Common myeloid progenitor, CD34-positive (primary cell): ENCODE results near the gene IGFL1.
A peak's percentile ranks its signal among the peaks of the same experiment; 100 is the strongest.
"Not testable (repeated sequence)": the region's sequence is repeated elsewhere in the genome, so short reads cannot be mapped to it uniquely, and the experiment has no call there.

Experiments
- CTCF ChIA-PET: fragments of 350-600 bp; sonication (Branson Sonifier 250); formaldehyde crosslinking; loops from one replicate; lab custom pipeline; 2021; ENCODE audit warnings: antibody characterized with exemption; lab: Charles Lee
- POLR2A ChIA-PET: fragments of 350-600 bp; sonication (Branson Sonifier 250); formaldehyde crosslinking; loops from one replicate; lab custom pipeline; 2021; ENCODE audit warnings: antibody characterized with exemption; lab: Charles Lee
- DNase-seq, 3 donors: peaks; one replicate each; pipeline versions ENCODE4 v3.0.0 to v3.0.0-alpha.2; 2013
- H3K27ac ChIP-seq, 2 experiments: 1 replicate in 1 of 2; 2 replicates in 1 of 2; pipeline ENCODE4 v1.7.0; 2013; ENCODE audit warnings: inconsistent platforms in 2 of 2, low read length in 2 of 2, mild to moderate bottlenecking in 2 of 2, low read depth in 1 of 2, moderate library complexity in 1 of 2; ENCODE audit not compliant: severe bottlenecking in 2 of 2, insufficient read depth in 1 of 2, poor library complexity in 1 of 2
- H3K27me3 ChIP-seq, 5 experiments: replicated peaks in 2 of 5; 1 replicate in 3 of 5; 2 replicates in 2 of 5; pipeline versions ENCODE4 v1.6.1 to v1.7.0; 2013; ENCODE audit warnings: low read length in 4 of 5, mild to moderate bottlenecking in 2 of 5, moderate library complexity in 2 of 5, inconsistent platforms in 1 of 5; ENCODE audit not compliant: insufficient read depth in 5 of 5, control insufficient read depth in 4 of 5
- H3K36me3 ChIP-seq, 4 experiments: 1 replicate in 2 of 4; 2 replicates in 2 of 4; pipeline versions ENCODE4 v1.6.1 to v1.7.0; 2013; ENCODE audit warnings: low read length in 3 of 4, control low read depth in 1 of 4, mild to moderate bottlenecking in 1 of 4; ENCODE audit not compliant: control insufficient read depth in 4 of 4, insufficient read depth in 4 of 4
- H3K4me1 ChIP-seq, 4 experiments: 1 replicate in 3 of 4; 2 replicates in 1 of 4; pipeline versions ENCODE4 v1.6.1 to v1.7.1; 2013; ENCODE audit warnings: low read length in 3 of 4, mild to moderate bottlenecking in 3 of 4, control low read depth in 1 of 4, inconsistent platforms in 1 of 4, moderate library complexity in 1 of 4; ENCODE audit not compliant: control insufficient read depth in 4 of 4, insufficient read depth in 4 of 4; ENCODE audit errors: control extremely low read depth in 1 of 4
- H3K4me3 ChIP-seq, 7 experiments: 1 replicate in 4 of 7; 2 replicates in 3 of 7; pipeline versions ENCODE4 v1.5.1 to v1.7.0; 2013; ENCODE audit warnings: mild to moderate bottlenecking in 7 of 7, low read length in 6 of 7, moderate library complexity in 6 of 7, inconsistent platforms in 2 of 7, low read depth in 2 of 7, control low read depth in 1 of 7; ENCODE audit not compliant: insufficient read depth in 4 of 7, control insufficient read depth in 1 of 7; ENCODE audit errors: extremely low read depth in 1 of 7
- H3K9me3 ChIP-seq, 5 experiments: 1 replicate in 4 of 5; 2 replicates in 1 of 5; pipeline versions ENCODE4 v1.6.1 to v1.7.1; 2013; ENCODE audit warnings: low read length in 4 of 5, mild to moderate bottlenecking in 2 of 5, inconsistent platforms in 1 of 5, low read depth in 1 of 5, moderate library complexity in 1 of 5; ENCODE audit not compliant: control insufficient read depth in 4 of 5, insufficient read depth in 2 of 5; ENCODE audit errors: control extremely low read depth in 1 of 5
- WGBS: methylation state at CpG from one replicate; pipeline ENCODE4 v1.1.5; 2013; ENCODE audit not compliant: insufficient coverage; 5-methylcytosine and 5-hydroxymethylcytosine counted together

Gene IGFL1

GRCh38 chr19:46243081-46243654 is 13.6 kb downstream of the IGFL1 start:
- CTCF ChIA-PET, H3K36me3 ChIP-seq, H3K27ac ChIP-seq, DNase-seq, H3K4me3 ChIP-seq, POLR2A ChIA-PET, H3K9me3 ChIP-seq, H3K4me1 ChIP-seq: not testable (repeated sequence)
- 96% methylated on average over 3 of the region's 6 CpGs for WGBS
- H3K27me3 ChIP-seq, result peaks cover 2 to 44% (median 24%) of the 10 kb centered on the region in 5 experiments

GRCh38 chr19:46250076-46250735 is 20.7 kb downstream of the IGFL1 start:
- CTCF ChIA-PET, result interaction anchor here (0.8 to 1.0 kb wide), 2 partner anchors 15 to 30 kb away, joined by 3 read pairs; no protein-coding TSS in a partner anchor
- POLR2A ChIA-PET, result no interaction called here
- Histone ChIP-seq H3K4me3 (no peak overlapping the region), H3K27ac (no peak overlapping the region), H3K4me1 (peaks cover 0 to 4% (median 0%) of the 10 kb centered on the region in 4 experiments), H3K36me3 (no peaks in the 10 kb centered on the region), H3K9me3 (no peaks in the 10 kb centered on the region), H3K27me3 (peaks cover 1 to 55% (median 15%) of the 10 kb centered on the region in 5 experiments)
- no peak for DNase-seq
- WGBS, result 94% methylated on average over 2 of the region's 3 CpGs

GRCh38 chr19:46251416-46251815 is 21.9 kb downstream of the IGFL1 start:
- WGBS, result 50% methylated on average over 2 of the region's 5 CpGs

GRCh38 chr19:46254776-46255175 is 25.2 kb downstream of the IGFL1 start:
- H3K27ac ChIP-seq, result no peak overlapping the region
- no peak overlapping the region for H3K4me3 ChIP-seq
- H3K27me3 ChIP-seq, result peaks cover 0 to 46% (median 11%) of the 10 kb centered on the region in 5 experiments
- peak; percentile 50 to 61 (median 57) for DNase-seq
- WGBS, result 0% methylated on average over 2 of the region's 4 CpGs
- POLR2A ChIA-PET, result no interaction called here
- H3K36me3 ChIP-seq, result no peaks in the 10 kb centered on the region
- CTCF ChIA-PET, result interaction anchor here (1.7 kb wide), 1 partner anchor 10 kb away, joined by 9 read pairs; no protein-coding TSS in a partner anchor
- peaks cover 0 to 4% (median 0%) of the 10 kb centered on the region in 4 experiments for H3K4me1 ChIP-seq
- peaks cover 0 to 3% (median 0%) of the 10 kb centered on the region in 5 experiments for H3K9me3 ChIP-seq

More at GRCh38 chr19:46251416-46251815, 21.9 kb downstream of the IGFL1 start:
- H3K27ac ChIP-seq, result no peak overlapping the region
- no peak overlapping the region for H3K4me3 ChIP-seq
- H3K27me3 ChIP-seq, result peaks cover 0 to 46% (median 15%) of the 10 kb centered on the region in 5 experiments
- no peak for DNase-seq
- H3K4me1 ChIP-seq, result peaks cover 0 to 4% (median 0%) of the 10 kb centered on the region in 4 experiments
- H3K36me3 ChIP-seq, result no peaks in the 10 kb centered on the region
- POLR2A ChIA-PET, result no interaction called here
- peaks cover 0 to 3% (median 0%) of the 10 kb centered on the region in 5 experiments for H3K9me3 ChIP-seq
- CTCF ChIA-PET, result no interaction called here

- ChIA-PET POLR2A (no interaction called here), CTCF (no interaction called here)
- H3K4me3 ChIP-seq, result no peak overlapping the region
- peaks cover 0 to 45% (median 5%) of the 10 kb centered on the region in 5 experiments for H3K27me3 ChIP-seq
- H3K36me3 ChIP-seq, result no peaks in the 10 kb centered on the region
- 96% methylated on average over 3 of the region's 8 CpGs for WGBS
- DNase-seq, result no peak
- peaks cover 0 to 3% (median 0%) of the 10 kb centered on the region in 5 experiments for H3K9me3 ChIP-seq
- H3K27ac ChIP-seq, result no peak overlapping the region
- peaks cover 0 to 4% (median 0%) of the 10 kb centered on the region in 4 experiments for H3K4me1 ChIP-seq
Measured at GRCh38 chr19:46256855-46257254, 27.3 kb downstream of the IGFL1 start.

GRCh38 chr19:46261501-46261900 is 32.0 kb downstream of the IGFL1 start:
- H3K4me1 ChIP-seq, H3K36me3 ChIP-seq, H3K9me3 ChIP-seq, DNase-seq, H3K4me3 ChIP-seq, H3K27ac ChIP-seq, POLR2A ChIA-PET: not testable (repeated sequence)
- 85% methylated on average over 4 of the region's 7 CpGs for WGBS
- H3K27me3 ChIP-seq, result peaks cover 0 to 55% (median 8%) of the 10 kb centered on the region in 5 experiments
- CTCF ChIA-PET, result interaction anchor here (0.6 kb wide), 1 partner anchor 336 kb away, joined by 3 read pairs; no protein-coding TSS in a partner anchor
